GM10248 (cell line): ENCODE results near the gene METTL24.

Experiments used
- CTCF ChIA-PET: fragments of 300-600 bp; sonication (Branson Sonifier 250); formaldehyde crosslinking; extraction: SDS; loops from one replicate; lab custom pipeline; 2021; ENCODE audit warnings: antibody characterized with exemption; lab: Yijun Ruan, JAX
- POLR2A ChIA-PET: fragments of 350-650 bp; sonication (Branson Sonifier 250); formaldehyde crosslinking; extraction: SDS; loops from one replicate; lab custom pipeline; 2020; ENCODE audit warnings: antibody characterized with exemption; lab: Yijun Ruan, JAX
- DNase-seq: peaks from one replicate; pipeline ENCODE4 v3.0.0; 2012; ENCODE audit errors: extremely low spot score
- CTCF ChIP-seq: IDR thresholded peaks from 2 replicates; pipeline ENCODE4 v1.5.1; 2012; ENCODE audit warnings: mild to moderate bottlenecking, low read depth; ENCODE audit errors: extremely low read depth, missing control alignments, control extremely low read depth

Gene METTL24

GRCh38 chr6:110328259-110328658 lies 29.9 kb downstream of the METTL24 start:
- POLR2A ChIA-PET: no interaction called here
- CTCF ChIA-PET: interaction anchor here (1.2 to 1.5 kb wide), 4 partner anchors 13 to 33 kb away, joined by 3 to 5 read pairs (median 3); no protein-coding TSS in a partner anchor
- DNase-seq: no peak
- no peak for TF ChIP-seq CTCF

GRCh38 chr6:110327391-110327790 lies 30.8 kb downstream of the METTL24 start:
- TF ChIP-seq CTCF: no peak
- POLR2A ChIA-PET: no interaction called here
- DNase-seq: no peak
- CTCF ChIA-PET: interaction anchor here (1.2 to 1.5 kb wide), 3 partner anchors 14 to 31 kb away, joined by 3 to 5 read pairs (median 3); no protein-coding TSS in a partner anchor

GRCh38 chr6:110326609-110327008 lies 31.5 kb downstream of the METTL24 start:
- DNase-seq: no peak
- ChIA-PET CTCF (no interaction called here), POLR2A (interaction anchor here (0.6 kb wide), 1 partner anchor 9 kb away, joined by 3 read pairs; no protein-coding TSS in a partner anchor)
- no peak for TF ChIP-seq CTCF

- ChIA-PET CTCF (no interaction called here), POLR2A (no interaction called here)
- DNase-seq: no peak
- no peak for TF ChIP-seq CTCF
Observed at GRCh38 chr6:110326057-110326456, 32.1 kb downstream of the METTL24 start.

GRCh38 chr6:110325197-110325596 lies 33.0 kb downstream of the METTL24 start:
- POLR2A ChIA-PET: no interaction called here
- TF ChIP-seq CTCF: no peak
- CTCF ChIA-PET: interaction anchor here (1.0 kb wide), 1 partner anchor 26 kb away, joined by 3 read pairs; no protein-coding TSS in a partner anchor
- no peak for DNase-seq

- POLR2A ChIA-PET: no interaction called here
- no peak for TF ChIP-seq CTCF
- no peak for DNase-seq
- CTCF ChIA-PET: interaction anchor here (1.0 kb wide), 1 partner anchor 27 kb away, joined by 3 read pairs; no protein-coding TSS in a partner anchor
Observed at GRCh38 chr6:110324548-110324947, 33.6 kb downstream of the METTL24 start.
